GM18499 (cell line): ENCODE results near the gene ALKBH4.

Experiments used
- ATAC-seq: cut with Tn5 transposase; IDR thresholded peaks from one replicate; pipeline ENCODE4 v1.9.1; 2021; ENCODE audit warnings: moderate number of reproducible peaks; ENCODE audit not compliant: insufficient read depth, unreplicated experiment

Gene ALKBH4

DNA sequence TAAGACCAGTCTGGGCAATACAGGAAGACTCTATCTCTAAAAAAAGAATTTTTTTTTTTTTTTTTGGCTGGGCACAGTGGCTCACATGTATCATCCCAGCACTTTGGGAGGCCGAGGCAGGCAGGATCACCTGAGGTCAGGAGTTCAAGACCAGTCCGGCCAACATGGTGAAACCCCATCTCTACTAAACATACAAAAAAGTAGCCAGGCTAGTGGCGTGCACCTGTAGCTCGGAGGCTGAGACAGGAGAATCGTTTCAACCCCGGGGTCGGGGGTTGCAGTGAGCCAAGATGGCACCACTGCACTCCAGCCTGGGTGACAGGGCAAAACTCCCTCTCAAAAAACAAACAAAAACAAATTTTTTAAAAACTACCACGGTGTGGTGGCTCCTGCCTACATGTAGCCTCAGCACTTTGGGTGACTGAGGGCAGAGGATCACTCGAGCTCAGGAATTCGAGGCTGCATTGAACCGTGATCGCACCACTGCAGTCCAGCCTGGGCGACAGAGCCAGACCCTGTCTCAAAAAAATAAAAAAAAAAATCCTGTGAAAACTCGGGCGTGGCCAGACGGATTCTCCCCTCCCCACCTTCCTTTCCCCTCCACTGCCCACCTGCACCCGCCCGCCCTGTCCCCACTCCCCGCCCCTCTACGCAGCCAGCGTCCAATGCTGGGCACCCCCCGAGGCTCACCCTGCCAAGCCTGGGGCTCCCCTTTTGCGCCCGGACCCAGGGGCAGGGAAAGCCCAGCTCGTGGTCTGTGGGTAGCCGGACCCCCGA lies 32.0 kb downstream of the ALKBH4 start:
- ATAC-seq: no peak

DNA sequence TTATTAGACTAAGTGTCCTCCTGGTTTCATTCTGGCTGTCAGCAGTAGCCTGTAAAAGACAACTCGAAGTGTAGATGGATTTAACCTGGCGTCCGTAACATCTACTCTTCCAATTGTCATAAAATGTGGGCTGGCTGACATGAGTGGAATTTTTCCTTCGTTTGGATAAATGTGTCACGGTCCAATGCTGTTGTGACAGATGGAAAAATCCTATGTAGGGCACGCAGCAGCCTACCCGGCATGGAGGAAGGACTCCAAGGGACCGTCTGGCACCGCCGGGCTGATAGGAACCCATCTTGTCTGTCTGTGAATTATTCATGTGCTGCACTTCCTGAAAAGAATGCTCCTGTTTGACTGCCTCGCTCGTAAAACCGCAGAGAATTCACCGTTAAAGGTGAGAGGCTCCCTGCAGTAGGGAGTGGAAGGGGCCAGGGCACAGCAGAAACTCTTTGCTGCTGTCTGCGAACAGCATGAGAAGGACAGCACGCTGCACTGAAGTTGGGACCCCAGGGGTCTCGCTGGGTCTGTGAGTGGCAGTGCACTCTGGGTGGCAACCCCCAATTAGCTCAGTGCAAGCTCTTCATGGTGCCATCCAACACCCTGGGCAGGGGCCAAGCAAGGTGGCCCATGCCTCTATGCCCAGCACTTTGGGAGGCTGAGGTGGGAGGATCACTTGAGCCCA lies 32.9 kb downstream of the ALKBH4 start:
- ATAC-seq: no peak

DNA sequence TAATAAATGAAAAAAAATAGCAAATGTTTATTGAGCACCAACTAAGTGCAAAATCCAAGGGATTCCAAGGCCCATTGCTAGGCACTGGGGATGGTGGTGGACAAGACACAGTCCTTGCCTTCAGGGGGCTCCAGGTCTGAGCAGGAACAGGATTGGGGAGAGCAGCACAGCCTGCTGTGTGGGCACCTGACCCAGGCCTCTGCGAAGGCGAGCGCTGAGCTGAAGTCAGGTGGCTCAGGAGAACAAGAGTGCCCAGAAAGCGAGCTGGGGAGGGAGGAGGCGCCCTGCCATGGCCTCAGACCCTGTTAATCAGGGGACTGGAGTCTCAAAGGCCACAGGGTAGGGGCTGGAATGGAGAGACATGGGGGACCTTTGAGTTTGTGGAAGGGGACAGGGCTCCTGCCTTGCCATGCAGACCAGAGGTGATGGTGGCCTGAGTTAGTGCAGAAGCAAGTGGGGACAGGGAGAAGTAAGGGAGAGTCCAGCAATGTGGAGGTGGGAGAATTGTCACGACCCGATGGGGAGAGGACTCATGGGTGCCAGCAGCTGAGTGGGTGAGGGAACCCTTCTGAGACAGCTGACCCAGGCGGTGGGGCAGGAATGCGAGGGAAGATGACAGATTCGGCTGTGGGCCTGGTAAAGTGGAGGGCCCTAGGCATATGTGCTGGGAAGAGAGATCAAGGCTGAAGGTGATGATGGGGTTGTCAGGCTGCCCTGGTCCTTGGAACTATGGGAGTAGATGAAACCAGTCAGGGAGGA lies 35.3 kb downstream of the ALKBH4 start:
- ATAC-seq: no peak

- no peak for ATAC-seq
Measured at GRCh38 chr7:102427019-102427405, 37.7 kb downstream of the ALKBH4 start.

DNA sequence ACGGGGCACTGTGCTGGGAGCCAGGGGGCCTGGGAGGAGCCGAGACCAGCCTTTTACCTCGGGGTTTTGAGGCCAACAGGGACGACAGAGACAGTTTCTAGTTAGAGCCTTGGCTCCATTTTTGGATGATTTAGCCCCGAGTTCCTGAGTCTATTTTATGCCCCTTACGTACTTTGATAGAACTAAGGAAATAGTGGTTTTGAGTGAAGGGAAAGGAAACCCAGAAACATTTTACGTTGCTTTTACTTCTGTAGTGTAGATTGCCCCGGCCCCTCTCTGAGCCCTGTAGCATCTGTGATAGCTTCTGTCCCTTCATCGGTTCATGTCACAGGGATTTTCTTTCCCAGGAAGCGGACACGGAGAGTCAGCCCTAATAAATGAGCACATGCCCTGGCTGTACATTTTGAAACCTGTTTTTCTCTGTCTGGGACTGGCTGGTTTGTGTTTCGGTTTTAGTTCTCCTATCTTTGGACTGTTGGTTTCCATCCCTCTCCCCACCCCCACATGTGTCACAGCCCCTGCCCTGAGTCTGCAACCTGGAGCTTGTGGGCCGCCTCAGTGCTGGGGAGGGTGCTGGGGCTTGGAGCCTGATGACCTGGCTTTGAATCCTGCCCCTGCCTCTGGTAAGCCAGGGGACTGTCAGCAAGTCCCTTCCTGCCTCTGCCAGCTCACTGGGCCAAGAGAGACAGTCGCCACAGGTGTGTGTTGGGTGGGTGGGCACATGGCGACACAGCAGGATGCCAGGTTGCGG lies 38.2 kb downstream of the ALKBH4 start:
- ATAC-seq: peak; percentile 39

- peak; percentile 42 for ATAC-seq
Measured at GRCh38 chr7:102425639-102426267, 38.9 kb downstream of the ALKBH4 start.

- ATAC-seq: no peak
Measured at GRCh38 chr7:102424787-102425218, 39.9 kb downstream of the ALKBH4 start.

GRCh38 chr7:102424129-102424551 lies 40.5 kb downstream of the ALKBH4 start:
- no peak for ATAC-seq

DNA sequence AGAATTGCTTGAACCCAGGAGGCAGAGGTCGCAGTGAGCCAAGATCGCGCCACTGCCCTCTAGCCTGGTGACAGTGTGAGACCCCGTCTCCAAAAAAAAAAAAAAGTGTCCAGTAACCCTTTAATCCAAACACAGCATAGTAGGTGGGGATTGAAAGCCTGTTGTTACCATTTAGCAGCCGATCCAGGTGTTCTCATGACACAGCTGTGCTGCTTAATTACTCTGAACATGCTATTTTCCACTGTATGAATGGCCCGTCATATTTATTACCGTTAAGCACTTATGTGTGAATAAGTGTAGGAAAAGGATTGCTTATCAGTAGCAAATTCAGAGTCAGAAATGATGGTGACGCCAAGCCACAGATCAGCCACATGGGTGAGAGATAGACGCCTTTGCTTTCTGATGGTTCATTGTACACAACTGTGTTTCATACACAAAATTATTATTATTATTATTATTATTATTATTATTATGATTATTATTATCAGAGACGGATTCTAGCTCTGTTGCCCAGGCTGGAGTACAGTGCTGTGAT lies 42.9 kb downstream of the ALKBH4 start:
- ATAC-seq: no peak

- ATAC-seq: no peak
Measured at GRCh38 chr7:102418592-102418991, 46.1 kb downstream of the ALKBH4 start.

DNA sequence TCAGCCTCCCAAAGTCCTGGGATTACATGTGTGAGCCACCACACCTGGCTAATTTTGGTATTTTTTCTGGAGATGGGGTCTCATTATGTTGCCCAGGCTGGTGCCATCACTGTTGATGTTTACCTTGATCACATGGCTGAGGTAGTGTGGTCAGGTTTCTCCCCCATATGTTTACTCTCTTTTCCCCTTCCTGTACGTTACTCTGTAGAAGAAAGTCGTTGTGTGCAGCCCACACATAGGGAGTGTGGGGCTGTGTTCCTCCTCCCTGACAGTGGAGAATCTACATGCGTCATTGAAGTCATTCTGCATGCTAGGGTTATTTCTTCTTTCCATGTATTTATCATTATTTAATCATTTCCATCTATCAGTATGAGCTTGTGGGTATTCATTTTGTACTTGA lies 47.6 kb downstream of the ALKBH4 start:
- no peak for ATAC-seq

- ATAC-seq: no peak
Measured at GRCh38 chr7:102416406-102416805, 48.3 kb downstream of the ALKBH4 start.

DNA sequence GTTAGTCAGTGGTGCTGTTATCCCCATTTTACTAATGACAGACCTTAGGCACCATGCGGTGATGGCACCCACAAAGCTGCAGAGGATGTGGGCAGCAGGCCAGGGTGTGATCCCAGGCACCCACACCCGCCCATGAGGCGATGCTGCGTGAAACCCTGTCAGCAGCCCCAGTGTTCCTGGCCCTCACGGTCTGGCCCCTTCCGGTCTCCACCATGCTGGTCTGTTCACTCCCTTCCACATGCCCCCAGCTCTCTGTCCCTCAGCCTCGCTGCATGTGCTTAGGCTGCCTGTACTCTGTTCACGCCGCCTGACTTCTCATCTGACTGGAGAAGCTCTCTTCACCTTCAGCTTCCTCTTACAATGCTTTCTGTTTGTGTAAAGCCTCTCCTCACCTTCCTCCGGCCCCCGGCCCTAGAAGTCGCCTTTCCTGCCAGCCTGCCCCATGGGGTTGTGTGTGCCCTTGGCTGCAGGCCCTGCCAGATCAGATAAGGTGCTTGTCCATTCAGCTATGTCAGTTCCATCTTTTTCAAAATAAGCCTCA lies 48.9 kb downstream of the ALKBH4 start:
- no peak for ATAC-seq

DNA sequence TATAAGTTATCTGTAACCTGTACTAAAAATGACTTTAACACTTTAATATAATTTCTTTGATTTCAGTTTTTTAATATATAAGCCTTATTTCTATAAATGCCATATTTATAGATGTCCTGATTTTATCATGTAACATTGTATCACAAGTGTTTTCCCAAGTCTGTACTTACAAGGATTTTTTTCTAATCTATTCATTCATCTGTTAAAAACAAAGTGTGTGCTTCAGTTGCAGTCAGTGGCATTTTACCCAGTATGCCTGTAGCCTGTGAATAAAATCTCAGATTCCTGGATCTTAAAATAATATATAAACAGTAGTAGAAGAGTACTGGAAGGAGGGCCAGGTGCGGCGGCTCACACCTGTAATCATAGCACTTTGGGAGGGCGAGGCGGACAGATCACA lies 51.1 kb downstream of the ALKBH4 start:
- ATAC-seq: no peak

GRCh38 chr7:102413091-102413490 lies 51.6 kb downstream of the ALKBH4 start:
- no peak for ATAC-seq

DNA sequence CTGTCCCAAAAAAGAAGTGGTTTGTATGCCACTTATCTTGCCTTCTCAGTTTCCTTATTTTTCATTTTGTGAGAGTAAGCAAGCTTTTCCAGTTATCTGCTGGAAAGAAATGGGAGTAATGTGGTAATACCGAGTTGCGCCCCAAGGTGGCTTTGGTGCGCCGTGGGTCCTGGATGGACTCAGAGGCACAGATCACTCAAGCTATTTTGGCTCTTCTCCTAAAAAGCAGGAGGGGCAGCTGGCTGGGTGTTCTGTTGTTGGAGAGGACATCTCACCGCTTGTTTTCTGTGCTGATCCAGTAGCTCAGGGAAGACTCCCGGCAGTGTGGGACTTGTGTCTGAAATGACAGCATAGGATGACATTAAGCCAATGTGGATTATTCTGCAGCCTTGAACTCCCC lies 52.1 kb downstream of the ALKBH4 start:
- no peak for ATAC-seq

DNA sequence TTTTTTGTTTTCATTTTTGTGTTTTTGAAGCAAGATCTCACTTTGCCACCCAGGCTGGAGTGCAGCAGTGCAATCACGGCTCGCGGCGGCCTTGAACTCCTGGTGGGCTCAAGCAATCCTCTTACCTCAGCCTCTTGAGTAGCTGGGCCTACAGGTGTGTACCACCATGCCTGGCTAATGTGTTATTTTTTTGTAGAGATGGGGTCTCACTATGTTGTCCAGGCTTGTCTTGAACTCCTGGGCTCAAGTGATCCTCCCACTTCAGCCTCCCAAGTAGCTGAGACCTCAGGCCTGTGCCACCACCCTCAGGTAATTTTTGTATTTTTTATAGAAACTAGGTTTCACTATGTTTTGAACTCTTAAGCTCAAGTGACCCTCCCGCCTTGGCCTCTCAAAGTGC lies 53.7 kb downstream of the ALKBH4 start:
- ATAC-seq: no peak

DNA sequence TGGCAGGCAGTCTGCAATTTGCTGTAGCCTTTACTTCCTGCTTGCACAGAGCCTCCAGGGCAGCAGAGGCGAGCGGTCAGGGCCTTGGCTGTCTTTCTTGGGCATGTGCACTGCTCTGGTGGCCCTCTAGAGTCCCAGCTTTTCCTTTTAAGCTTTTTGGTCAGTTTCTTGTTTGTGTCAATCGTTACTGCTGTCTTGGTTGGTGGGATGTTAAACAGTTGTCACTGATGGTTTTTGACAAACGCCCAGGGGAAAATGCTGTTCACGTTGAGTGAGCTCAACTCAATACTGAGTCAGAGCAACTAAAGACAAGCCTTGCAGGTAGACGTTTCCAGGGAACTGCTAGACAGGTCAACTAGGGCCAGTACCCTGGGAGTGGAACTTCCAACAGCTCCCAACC lies 54.5 kb downstream of the ALKBH4 start:
- ATAC-seq: no peak

DNA sequence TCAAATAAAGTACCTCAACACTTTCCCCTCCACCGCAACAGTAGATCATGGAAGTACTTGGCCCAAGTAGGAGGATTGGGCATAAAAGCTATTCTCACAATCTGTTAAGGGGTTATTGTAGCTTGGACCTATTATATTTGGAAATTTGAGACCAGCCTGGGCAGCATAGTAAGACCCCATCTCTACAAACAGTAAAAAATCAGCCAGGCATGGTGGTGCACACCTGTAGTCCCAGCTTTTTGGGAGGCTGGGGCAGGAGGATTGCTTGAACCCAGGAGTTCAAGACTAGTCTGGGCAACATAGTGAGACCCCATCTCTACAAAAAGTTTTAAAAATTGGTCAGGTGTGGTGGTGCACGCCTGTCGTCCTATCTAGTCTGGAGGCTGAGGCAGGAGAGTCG lies 55.3 kb downstream of the ALKBH4 start:
- ATAC-seq: no peak
